ENCODE measurements around the gene ALKBH3.

Gene ALKBH3

GRCh38 chr11:43952020-43952400 is 71.4 kb downstream of the ALKBH3 start:
- Histone ChIP-seq H3K4me1 (ENCODE audit: control insufficient read depth, insufficient read depth, low read length, unreplicated experiment) (peaks cover 13% of the 10 kb centered on the region), H3K4me3 (ENCODE audit: low read depth, low read length) (no peak overlapping the region), H2AFZ (ENCODE audit: low read length, unreplicated experiment) (no peak overlapping the region), H3K36me3 (ENCODE audit: insufficient read depth, low read length) (no peaks in the 10 kb centered on the region), H3K27me3 (ENCODE audit: insufficient read depth, low read length) (peaks cover 3% of the 10 kb centered on the region; the same call in 1 of the 2 replicates), H3K79me2 (ENCODE audit: control insufficient read depth, insufficient read depth, low read length, unreplicated experiment) (no peaks in the 10 kb centered on the region), H3K27ac (ENCODE audit: low read depth, low read length) (no peak overlapping the region)

- H3K4me1 ChIP-seq (ENCODE audit: control insufficient read depth, insufficient read depth, low read length, unreplicated experiment) = peaks cover 13% of the 10 kb centered on the region
- no peaks in the 10 kb centered on the region for H3K79me2 ChIP-seq (ENCODE audit: control insufficient read depth, insufficient read depth, low read length, unreplicated experiment)
- no peak overlapping the region for H2AFZ ChIP-seq (ENCODE audit: low read length, unreplicated experiment)
- no peak overlapping the region for H3K27ac ChIP-seq (ENCODE audit: low read depth, low read length)
- no peaks in the 10 kb centered on the region for H3K36me3 ChIP-seq (ENCODE audit: insufficient read depth, low read length)
- H3K4me3 ChIP-seq (ENCODE audit: low read depth, low read length) = no peak overlapping the region
- H3K27me3 ChIP-seq (ENCODE audit: insufficient read depth, low read length) = peaks cover 3% of the 10 kb centered on the region; the same call in 1 of the 2 replicates
Observed at GRCh38 chr11:43952401-43953342, 72.0 kb downstream of the ALKBH3 start.

- H2AFZ ChIP-seq (ENCODE audit: low read length, unreplicated experiment) = no peak overlapping the region
- peaks cover 3% of the 10 kb centered on the region; the same call in 1 of the 2 replicates for H3K27me3 ChIP-seq (ENCODE audit: insufficient read depth, low read length)
- H3K4me1 ChIP-seq (ENCODE audit: control insufficient read depth, insufficient read depth, low read length, unreplicated experiment) = peaks cover 13% of the 10 kb centered on the region
- H3K4me3 ChIP-seq (ENCODE audit: low read depth, low read length) = no peak overlapping the region
- no peak overlapping the region for H3K27ac ChIP-seq (ENCODE audit: low read depth, low read length)
- H3K79me2 ChIP-seq (ENCODE audit: control insufficient read depth, insufficient read depth, low read length, unreplicated experiment) = no peaks in the 10 kb centered on the region
- H3K36me3 ChIP-seq (ENCODE audit: insufficient read depth, low read length) = no peaks in the 10 kb centered on the region
Observed at GRCh38 chr11:43953521-43953920, 72.9 kb downstream of the ALKBH3 start.

- Histone ChIP-seq H3K4me1 (ENCODE audit: control insufficient read depth, insufficient read depth, low read length, unreplicated experiment) (peaks cover 13% of the 10 kb centered on the region), H3K79me2 (ENCODE audit: control insufficient read depth, insufficient read depth, low read length, unreplicated experiment) (no peaks in the 10 kb centered on the region), H3K36me3 (ENCODE audit: insufficient read depth, low read length) (no peaks in the 10 kb centered on the region), H3K4me3 (ENCODE audit: low read depth, low read length) (no peak overlapping the region), H3K27ac (ENCODE audit: low read depth, low read length) (no peak overlapping the region), H2AFZ (ENCODE audit: low read length, unreplicated experiment) (no peak overlapping the region), H3K27me3 (ENCODE audit: insufficient read depth, low read length) (peaks cover 3% of the 10 kb centered on the region; the same call in 1 of the 2 replicates)
Observed at GRCh38 chr11:43954241-43954640, 73.6 kb downstream of the ALKBH3 start.

- Histone ChIP-seq H3K79me2 (ENCODE audit: control insufficient read depth, insufficient read depth, low read length, unreplicated experiment) (no peaks in the 10 kb centered on the region), H2AFZ (ENCODE audit: low read length, unreplicated experiment) (no peak overlapping the region), H3K27me3 (ENCODE audit: insufficient read depth, low read length) (0 out of 2 replicates have a peak, but pooled peaks cover under 1% of the 10 kb centered on the region), H3K4me3 (ENCODE audit: low read depth, low read length) (no peak overlapping the region), H3K27ac (ENCODE audit: low read depth, low read length) (peak overlapping the region; percentile 57; the same call in 1 of the 2 replicates), H3K4me1 (ENCODE audit: control insufficient read depth, insufficient read depth, low read length, unreplicated experiment) (peaks cover 13% of the 10 kb centered on the region), H3K36me3 (ENCODE audit: insufficient read depth, low read length) (no peaks in the 10 kb centered on the region)
Observed at GRCh38 chr11:43955381-43956118, 74.9 kb downstream of the ALKBH3 start.

- H3K4me1 ChIP-seq (ENCODE audit: control insufficient read depth, insufficient read depth, low read length, unreplicated experiment) = peaks cover 13% of the 10 kb centered on the region
- H2AFZ ChIP-seq (ENCODE audit: low read length, unreplicated experiment) = no peak overlapping the region
- H3K36me3 ChIP-seq (ENCODE audit: insufficient read depth, low read length) = no peaks in the 10 kb centered on the region
- no peak overlapping the region for H3K4me3 ChIP-seq (ENCODE audit: low read depth, low read length)
- H3K79me2 ChIP-seq (ENCODE audit: control insufficient read depth, insufficient read depth, low read length, unreplicated experiment) = no peaks in the 10 kb centered on the region
- H3K27ac ChIP-seq (ENCODE audit: low read depth, low read length) = no peak overlapping the region
- 0 out of 2 replicates have a peak, but pooled peaks cover 5% of the 10 kb centered on the region for H3K27me3 ChIP-seq (ENCODE audit: insufficient read depth, low read length)
Observed at GRCh38 chr11:43957571-43957970, 76.9 kb downstream of the ALKBH3 start.

GRCh38 chr11:43959321-43959995 is 78.8 kb downstream of the ALKBH3 start:
- Histone ChIP-seq H2AFZ (ENCODE audit: low read length, unreplicated experiment) (no peak overlapping the region), H3K79me2 (ENCODE audit: control insufficient read depth, insufficient read depth, low read length, unreplicated experiment) (no peaks in the 10 kb centered on the region), H3K27me3 (ENCODE audit: insufficient read depth, low read length) (peaks cover 10% of the 10 kb centered on the region; the same call in 1 of the 2 replicates), H3K4me1 (ENCODE audit: control insufficient read depth, insufficient read depth, low read length, unreplicated experiment) (peaks cover 13% of the 10 kb centered on the region), H3K4me3 (ENCODE audit: low read depth, low read length) (no peak overlapping the region), H3K36me3 (ENCODE audit: insufficient read depth, low read length) (no peaks in the 10 kb centered on the region), H3K27ac (ENCODE audit: low read depth, low read length) (no peak overlapping the region)

GRCh38 chr11:43962383-43963278 is 82.0 kb downstream of the ALKBH3 start:
- no peak overlapping the region for H3K27ac ChIP-seq (ENCODE audit: low read depth, low read length)
- peaks cover 10% of the 10 kb centered on the region; the same call in 1 of the 2 replicates for H3K27me3 ChIP-seq (ENCODE audit: insufficient read depth, low read length)
- H3K4me1 ChIP-seq (ENCODE audit: control insufficient read depth, insufficient read depth, low read length, unreplicated experiment) = no peaks in the 10 kb centered on the region
- peak overlapping the region; percentile 64 for H2AFZ ChIP-seq (ENCODE audit: low read length, unreplicated experiment)
- H3K4me3 ChIP-seq (ENCODE audit: low read depth, low read length) = no peak overlapping the region
- H3K79me2 ChIP-seq (ENCODE audit: control insufficient read depth, insufficient read depth, low read length, unreplicated experiment) = no peaks in the 10 kb centered on the region
- no peaks in the 10 kb centered on the region for H3K36me3 ChIP-seq (ENCODE audit: insufficient read depth, low read length)

- Histone ChIP-seq H3K27me3 (ENCODE audit: insufficient read depth, low read length) (peaks cover 10% of the 10 kb centered on the region; the same call in 1 of the 2 replicates), H3K36me3 (ENCODE audit: insufficient read depth, low read length) (no peaks in the 10 kb centered on the region), H3K27ac (ENCODE audit: low read depth, low read length) (no peak overlapping the region), H3K79me2 (ENCODE audit: control insufficient read depth, insufficient read depth, low read length, unreplicated experiment) (no peaks in the 10 kb centered on the region), H2AFZ (ENCODE audit: low read length, unreplicated experiment) (no peak overlapping the region), H3K4me3 (ENCODE audit: low read depth, low read length) (no peak overlapping the region), H3K4me1 (ENCODE audit: control insufficient read depth, insufficient read depth, low read length, unreplicated experiment) (peaks cover 1% of the 10 kb centered on the region)
Observed at GRCh38 chr11:43963279-43963620, 82.6 kb downstream of the ALKBH3 start.
